HEK293T (cell line): ENCODE data around the gene PIEZO2.
"Not testable (repeated sequence)": the region's sequence is repeated elsewhere in the genome, so short reads cannot be mapped to it uniquely, and the experiment has no call there.

ENCODE experiments used
- CTCF ChIA-PET: fragments of 350-600 bp; formaldehyde crosslinking; extraction: SDS; loops from one replicate; lab custom pipeline; 2021; ENCODE audit warnings: antibody characterized with exemption, inconsistent platforms; lab: Yijun Ruan, JAX
- POLR2A ChIA-PET: fragments of 350-600 bp; formaldehyde crosslinking; extraction: SDS; loops from one replicate; lab custom pipeline; 2020; ENCODE audit warnings: antibody characterized with exemption, inconsistent platforms; lab: Yijun Ruan, JAX
- DNase-seq: peaks from one replicate; pipeline ENCODE4 v3.0.0; 2012; ENCODE audit warnings: mixed read lengths; ENCODE audit errors: extremely low spot score
- ARNT ChIP-seq: fragments of 450-650 bp; IDR thresholded peaks from 2 replicates; pipeline ENCODE4 v1.6.1; 2017; ENCODE audit warnings: mild to moderate bottlenecking
- BHLHE40 ChIP-seq: fragments of 450-650 bp; IDR thresholded peaks from 2 replicates; pipeline ENCODE4 v1.6.1; 2016; ENCODE audit warnings: mild to moderate bottlenecking, moderate library complexity, borderline replicate concordance
- CTBP1 ChIP-seq: fragments of 450-650 bp; IDR thresholded peaks from 2 replicates; pipeline ENCODE4 v1.6.1; 2016; ENCODE audit warnings: borderline replicate concordance
- ELF4 ChIP-seq: fragments of 450-650 bp; IDR thresholded peaks from 2 replicates; pipeline ENCODE4 v1.6.1; 2017; ENCODE audit warnings: antibody characterized with exemption
- FOXA1 ChIP-seq: fragments of 450-650 bp; IDR thresholded peaks from 2 replicates; pipeline ENCODE4 v1.6.1; 2016; ENCODE audit warnings: mild to moderate bottlenecking
- FOXK2 ChIP-seq: fragments of 450-650 bp; IDR thresholded peaks from 2 replicates; pipeline ENCODE4 v1.6.1; 2016; ENCODE audit warnings: mild to moderate bottlenecking
- FOXM1 ChIP-seq: fragments of 450-650 bp; IDR thresholded peaks from 2 replicates; pipeline ENCODE4 v1.6.1; 2017; ENCODE audit warnings: mild to moderate bottlenecking, borderline replicate concordance
- HDGF ChIP-seq: fragments of 450-650 bp; IDR thresholded peaks from 2 replicates; pipeline ENCODE4 v1.6.1; 2017; ENCODE audit warnings: antibody characterized with exemption, borderline replicate concordance
- L3MBTL2 ChIP-seq: fragments of 450-650 bp; conservative IDR thresholded peaks from 2 replicates; pipeline ENCODE4 v1.6.1; 2016; ENCODE audit warnings: mild to moderate bottlenecking
- LEF1 ChIP-seq: fragments of 450-650 bp; IDR thresholded peaks from 2 replicates; pipeline ENCODE4 v1.6.1; 2017; ENCODE audit warnings: mild to moderate bottlenecking, borderline replicate concordance
- NFRKB ChIP-seq: fragments of 450-650 bp; IDR thresholded peaks from 2 replicates; pipeline ENCODE4 v1.6.1; 2016; ENCODE audit warnings: mild to moderate bottlenecking, moderate library complexity
- SP1 ChIP-seq: fragments of 450-650 bp; IDR thresholded peaks from 2 replicates; pipeline ENCODE4 v1.6.1; 2017
- SUZ12 ChIP-seq: fragments of 450-650 bp; IDR thresholded peaks from 2 replicates; pipeline ENCODE4 v1.6.1; 2016; ENCODE audit warnings: mild to moderate bottlenecking
- TARDBP ChIP-seq: fragments of 450-650 bp; IDR thresholded peaks from 2 replicates; pipeline ENCODE4 v1.6.1; 2016
- ZNF384 ChIP-seq: fragments of 450-650 bp; IDR thresholded peaks from 2 replicates; pipeline ENCODE4 v1.6.1; 2016
- TF ChIP-seq, protein P1 (sequence below): fragments of 450-650 bp; IDR thresholded peaks from 2 replicates; pipeline ENCODE4 v1.6.1; 2016

The PIEZO2 gene

DNA sequence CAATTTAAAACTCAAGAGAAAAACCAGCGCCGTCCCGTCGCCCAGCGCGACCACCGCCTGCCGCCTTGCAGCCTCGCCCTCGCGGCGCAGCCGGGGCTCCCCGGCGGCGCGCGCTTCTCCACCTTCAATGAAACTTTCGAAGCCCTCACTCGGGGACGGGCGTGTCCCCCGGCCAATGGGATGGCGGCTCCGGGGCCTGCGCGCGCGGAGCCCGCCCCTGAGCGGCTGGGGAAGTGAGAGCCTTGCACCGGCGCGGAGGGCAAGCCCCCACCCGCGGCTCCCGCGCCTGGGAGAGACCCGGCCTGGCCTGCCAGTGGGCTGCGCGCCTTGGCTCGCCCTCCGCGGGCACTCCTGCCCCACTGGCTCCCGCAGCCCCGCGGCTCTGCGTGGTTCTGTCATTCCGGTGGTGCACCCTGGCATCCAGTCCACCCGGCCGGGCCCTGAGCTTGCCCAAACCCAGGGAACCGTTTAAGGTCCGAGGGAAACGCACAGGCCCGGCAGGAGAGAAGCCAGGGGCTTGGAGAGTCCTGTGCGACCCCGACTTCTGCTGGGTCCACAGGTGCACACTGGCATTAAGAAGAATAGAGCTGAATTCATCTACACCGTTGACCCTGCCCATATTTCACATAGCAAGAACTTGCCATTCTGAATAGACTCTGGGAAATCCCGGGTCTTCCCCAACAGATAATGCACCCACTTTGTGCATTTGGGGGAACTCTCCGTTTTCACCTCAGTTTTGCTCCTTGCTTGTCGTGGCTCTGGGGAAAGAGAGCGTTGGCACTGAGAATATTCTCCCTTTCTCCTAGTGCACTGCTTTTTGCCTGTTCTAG is at the start of gene PIEZO2:
TSS of gene PIEZO2 (minus strand) at position 129 of the 830 bp plus-strand sequence. CDS start 981 bp downstream, outside the sequence.
- TF ChIP-seq SP1: no peak
- TF ChIP-seq, protein P1, sequence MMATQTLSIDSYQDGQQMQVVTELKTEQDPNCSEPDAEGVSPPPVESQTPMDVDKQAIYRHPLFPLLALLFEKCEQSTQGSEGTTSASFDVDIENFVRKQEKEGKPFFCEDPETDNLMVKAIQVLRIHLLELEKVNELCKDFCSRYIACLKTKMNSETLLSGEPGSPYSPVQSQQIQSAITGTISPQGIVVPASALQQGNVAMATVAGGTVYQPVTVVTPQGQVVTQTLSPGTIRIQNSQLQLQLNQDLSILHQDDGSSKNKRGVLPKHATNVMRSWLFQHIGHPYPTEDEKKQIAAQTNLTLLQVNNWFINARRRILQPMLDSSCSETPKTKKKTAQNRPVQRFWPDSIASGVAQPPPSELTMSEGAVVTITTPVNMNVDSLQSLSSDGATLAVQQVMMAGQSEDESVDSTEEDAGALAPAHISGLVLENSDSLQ: peak; percentile 76
- ChIA-PET POLR2A (interaction anchor here (1.7 kb wide), 1 partner anchor 11 kb away, joined by 4 read pairs; no protein-coding TSS in a partner anchor), CTCF (no interaction called here)
- peak; percentile 17 for DNase-seq

DNA sequence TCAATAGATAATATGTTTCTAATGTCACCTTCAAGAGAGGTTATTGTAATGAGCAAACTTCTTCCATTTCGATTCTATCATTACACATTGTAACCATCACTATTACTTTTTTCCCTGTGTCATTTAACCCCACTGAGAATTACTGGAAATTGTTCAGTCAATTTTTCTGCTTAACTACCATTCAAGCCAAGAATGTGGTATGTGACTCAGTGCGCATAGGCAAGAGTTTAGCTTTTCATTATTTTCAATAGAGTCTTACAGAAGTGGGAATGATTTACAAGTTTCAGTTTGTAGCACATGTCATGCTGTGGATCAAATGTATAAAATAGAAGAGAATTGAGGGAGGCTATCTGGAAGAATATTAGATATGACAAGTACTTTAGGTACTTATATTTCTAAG is 34.3 kb upstream of the PIEZO2 start:
- ChIA-PET CTCF (no interaction called here), POLR2A (no interaction called here)
- TF ChIP-seq ZNF384: no peak
- no peak for TF ChIP-seq ELF4
- TF ChIP-seq FOXK2: no peak
- TF ChIP-seq, protein P1: no peak
- no peak for TF ChIP-seq SP1
- TF ChIP-seq TARDBP: no peak
- TF ChIP-seq FOXA1: no peak
- TF ChIP-seq SUZ12: no peak
- TF ChIP-seq FOXM1: no peak
- TF ChIP-seq ARNT: no peak
- no peak for TF ChIP-seq LEF1
- no peak for TF ChIP-seq NFRKB
- no peak for TF ChIP-seq BHLHE40
- TF ChIP-seq CTBP1: no peak
- TF ChIP-seq L3MBTL2: no peak
- no peak for TF ChIP-seq HDGF
- no peak for DNase-seq

DNA sequence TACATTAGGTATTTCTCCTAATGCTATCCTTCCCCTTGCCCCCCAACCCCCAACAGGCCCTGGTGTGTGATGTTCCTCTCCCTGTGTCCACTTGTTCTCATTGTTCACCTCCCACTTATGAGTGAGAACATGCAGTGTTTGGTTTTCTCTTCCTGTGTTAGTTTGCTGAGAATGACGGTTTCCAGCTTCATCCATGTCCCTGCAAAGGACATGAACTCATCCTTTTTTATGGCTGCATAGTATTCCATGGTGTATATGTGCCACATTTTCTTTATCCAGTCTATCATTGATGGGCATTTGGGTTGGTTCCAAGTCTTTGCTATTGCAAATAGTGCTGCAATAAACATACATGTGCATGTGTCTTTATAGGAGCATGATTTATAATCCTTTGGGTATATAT is 32.3 kb upstream of the PIEZO2 start:
- POLR2A ChIA-PET, DNase-seq, CTCF ChIA-PET: not testable (repeated sequence)

DNA sequence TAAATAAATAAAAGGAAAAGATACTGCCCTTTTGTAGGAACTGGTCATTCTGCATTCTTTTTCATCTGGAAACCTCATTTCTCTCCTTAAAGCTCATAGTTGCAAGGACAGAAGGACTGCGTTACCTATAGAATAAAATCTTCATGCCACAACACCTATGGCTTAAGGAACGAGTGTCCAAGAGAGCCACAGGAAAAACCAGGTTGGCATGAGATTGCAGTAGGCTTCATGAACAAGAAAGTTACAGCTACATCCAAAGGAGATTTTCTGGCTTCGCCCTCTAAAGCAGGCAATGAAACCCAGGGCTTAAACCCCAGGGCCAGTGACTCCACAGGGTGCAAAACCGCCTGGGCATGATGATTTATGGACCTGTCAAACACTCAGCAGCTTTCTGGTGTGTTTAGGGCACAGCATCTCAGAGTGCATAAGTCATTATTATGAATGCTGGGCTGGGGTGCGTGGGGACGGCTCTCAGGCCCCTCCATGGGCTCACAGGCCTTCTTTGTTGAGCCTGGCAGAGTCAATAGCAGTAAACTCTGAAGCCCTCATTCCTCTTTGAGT is 30.7 kb upstream of the PIEZO2 start:
- TF ChIP-seq, protein P1: peak; percentile 89
- TF ChIP-seq FOXK2 (no peak), L3MBTL2 (no peak)
- DNase-seq: peak; percentile 11
- ChIA-PET POLR2A (no interaction called here), CTCF (no interaction called here)

DNA sequence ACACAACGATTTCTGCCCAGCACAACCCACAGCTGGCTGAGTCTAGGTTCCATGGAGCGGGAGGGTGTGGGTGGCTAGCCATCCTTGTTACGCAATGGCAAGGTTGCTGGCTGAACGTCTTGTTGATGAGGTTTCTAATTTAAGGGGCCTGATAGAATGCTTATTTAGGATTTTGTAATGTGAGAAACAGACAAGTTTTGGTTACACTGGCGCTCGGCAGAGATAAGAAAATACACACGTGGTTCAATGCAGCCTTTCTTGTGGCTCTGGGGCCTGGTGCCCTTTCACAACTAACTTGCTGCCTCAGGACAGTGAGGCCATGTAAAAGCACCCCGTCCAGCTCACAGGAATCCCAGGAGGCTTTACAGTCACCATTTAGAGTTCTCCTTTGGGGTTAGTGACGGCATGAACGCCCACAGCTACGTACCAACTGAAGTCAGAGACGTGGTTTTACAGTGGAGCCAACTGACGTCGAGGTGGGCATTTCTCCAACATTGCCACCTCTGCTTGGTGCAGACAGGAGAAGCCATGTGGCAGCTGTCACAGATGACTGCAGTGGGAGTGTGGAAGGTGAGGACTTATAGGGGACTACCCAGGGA is 29.7 kb upstream of the PIEZO2 start:
- TF ChIP-seq FOXK2: no peak
- TF ChIP-seq NFRKB: no peak
- no peak for TF ChIP-seq TARDBP
- TF ChIP-seq, protein P1: no peak
- TF ChIP-seq ELF4: no peak
- no peak for TF ChIP-seq SP1
- TF ChIP-seq HDGF: no peak
- TF ChIP-seq LEF1: no peak
- TF ChIP-seq FOXM1: no peak
- TF ChIP-seq ZNF384: no peak
- no peak for TF ChIP-seq CTBP1
- no peak for TF ChIP-seq L3MBTL2
- TF ChIP-seq FOXA1: no peak
- TF ChIP-seq BHLHE40: no peak
- no peak for TF ChIP-seq ARNT
- ChIA-PET POLR2A (no interaction called here), CTCF (no interaction called here)
- DNase-seq: no peak

DNA sequence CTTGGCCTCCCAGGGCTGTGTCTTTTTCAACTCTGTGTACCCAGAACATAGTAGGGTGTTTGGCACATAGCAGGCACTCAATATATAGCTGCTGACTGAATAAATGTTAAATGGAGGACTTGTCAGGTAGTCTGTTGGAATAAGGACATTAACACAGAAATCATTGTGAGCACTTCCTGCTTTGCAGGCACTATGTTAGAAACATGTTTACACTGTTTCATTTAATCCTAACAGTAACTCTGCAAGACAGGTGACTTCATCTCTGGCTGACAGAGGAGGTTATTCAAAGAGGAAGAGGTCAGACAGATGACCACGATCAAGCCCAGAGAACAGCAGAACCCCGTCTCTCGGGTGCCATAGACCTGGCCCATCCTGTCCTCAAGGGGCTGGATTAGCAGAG is 28.0 kb upstream of the PIEZO2 start:
- POLR2A ChIA-PET: no interaction called here
- CTCF ChIA-PET: no interaction called here
- no peak for DNase-seq
- no peak for TF ChIP-seq FOXK2
- TF ChIP-seq L3MBTL2: no peak
- no peak for TF ChIP-seq TARDBP
- TF ChIP-seq FOXM1: no peak
- TF ChIP-seq SP1: no peak
- no peak for TF ChIP-seq LEF1
- TF ChIP-seq ELF4: no peak
- TF ChIP-seq CTBP1: no peak
- no peak for TF ChIP-seq FOXA1
- TF ChIP-seq ZNF384: no peak
- no peak for TF ChIP-seq BHLHE40
- TF ChIP-seq, protein P1: no peak
- TF ChIP-seq HDGF: no peak
- TF ChIP-seq SUZ12: no peak
- no peak for TF ChIP-seq NFRKB
- no peak for TF ChIP-seq ARNT
